GM03348 (cell line): ENCODE measurements around the gene HIVEP1.

Experiments used
- DNase-seq: peaks from one replicate; pipeline ENCODE4 v3.0.0; 2012; ENCODE audit warnings: low spot score

The HIVEP1 gene

GRCh38 chr6:11994875-11995461 lies 17.1 kb upstream of the HIVEP1 start:
- no peak for DNase-seq

- no peak for DNase-seq
These were observed 15.4 kb upstream of the HIVEP1 start for GRCh38 chr6:11996751-11997150.

GRCh38 chr6:11999246-11999645 lies 12.9 kb upstream of the HIVEP1 start:
- DNase-seq, result peak; percentile 16

- DNase-seq, result no peak
These were observed 11.9 kb upstream of the HIVEP1 start for GRCh38 chr6:12000174-12000573.

GRCh38 chr6:12001004-12001705 lies 11.0 kb upstream of the HIVEP1 start:
- DNase-seq, result peak; percentile 13

- no peak for DNase-seq
These were observed 10.2 kb upstream of the HIVEP1 start for GRCh38 chr6:12001706-12002435.

GRCh38 chr6:12007473-12007872 lies 4.6 kb upstream of the HIVEP1 start:
- DNase-seq, result no peak

- no peak for DNase-seq
These were observed 4.2 kb upstream of the HIVEP1 start for GRCh38 chr6:12007887-12008286.

GRCh38 chr6:12008366-12009179 lies 3.5 kb upstream of the HIVEP1 start:
- DNase-seq, result peak; percentile 93

GRCh38 chr6:12009180-12009685 lies 2.9 kb upstream of the HIVEP1 start:
- no peak for DNase-seq

- peak; percentile 22 for DNase-seq
These were observed 2.1 kb upstream of the HIVEP1 start for GRCh38 chr6:12009876-12010634.

GRCh38 chr6:12010635-12011275 lies 1.4 kb upstream of the HIVEP1 start:
- DNase-seq, result no peak

GRCh38 chr6:12011276-12012037 lies 655 bp upstream of the HIVEP1 start:
- DNase-seq, result peak; percentile 98

GRCh38 chr6:12012558-12013306 lies 620 bp downstream of the HIVEP1 start:
- peak; percentile 78 for DNase-seq

GRCh38 chr6:12013307-12013719 lies 1.2 kb downstream of the HIVEP1 start:
- DNase-seq, result no peak

GRCh38 chr6:12014027-12014872 lies 2.1 kb downstream of the HIVEP1 start:
- peak; percentile 31 for DNase-seq

- DNase-seq, result no peak
These were observed 2.7 kb downstream of the HIVEP1 start for GRCh38 chr6:12014873-12015149.

GRCh38 chr6:12017263-12017662 lies 5.2 kb downstream of the HIVEP1 start:
- DNase-seq, result no peak
